ENCODE measurements around the gene DCST2. TPM values are rescaled to one million over a fixed set of nuclear protein-coding genes. Genes with fewer than 3 reads are reported as not detected.

Gene DCST2
- total RNA-seq (2022; extraction: Qiagen RNA extraction): 0.30 to 1.1 TPM (median 0.73 TPM) in 5 replicates

GRCh38 chr1:155033524-155033923 is at the start of gene DCST2, which contains the start of gene DCST1:
Gene DCST2, minus strand, starts transcription at chr1:155033781. Its CDS starts 80 bp downstream, at chr1:155033701.
Gene DCST1, plus strand, starts transcription at chr1:155033824. Its CDS starts 213 bp downstream, at chr1:155034037.

DNA sequence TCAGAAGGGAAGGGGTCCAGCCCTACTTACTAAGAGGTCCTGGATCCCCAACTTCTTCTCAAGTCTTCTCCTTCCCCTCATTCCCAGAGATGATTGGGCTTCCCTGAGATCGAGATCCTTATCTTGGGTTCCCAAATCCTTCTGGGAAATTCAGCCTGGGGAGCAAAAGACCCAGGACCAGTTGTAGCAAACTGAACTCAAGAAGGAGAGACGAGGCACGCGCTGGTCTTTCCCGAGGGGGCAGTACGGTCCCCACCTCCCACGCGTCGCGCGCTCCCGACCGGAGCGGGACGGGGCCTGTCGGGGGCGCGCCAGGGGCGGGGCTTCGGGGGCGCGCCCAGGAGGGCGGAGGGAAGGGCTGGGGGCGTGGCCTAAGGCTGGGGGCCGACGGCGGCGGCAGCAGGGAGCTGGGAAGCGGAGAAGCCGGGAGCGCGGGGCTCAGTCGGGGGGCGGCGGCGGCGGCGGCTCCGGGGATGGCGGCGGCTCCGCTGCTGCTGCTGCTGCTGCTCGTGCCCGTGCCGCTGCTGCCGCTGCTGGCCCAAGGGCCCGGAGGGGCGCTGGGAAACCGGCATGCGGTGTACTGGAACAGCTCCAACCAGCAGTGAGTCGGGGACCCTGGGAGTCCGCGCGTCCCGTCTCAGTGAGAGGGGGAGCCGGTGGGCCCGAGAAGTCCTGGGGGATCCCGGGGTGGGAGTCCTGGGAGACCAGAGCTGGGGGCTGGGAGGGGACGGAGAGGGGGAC is 45.1 kb upstream of the DCST2 start, which contains the start of gene EFNA3:
Gene EFNA3, plus strand, starts transcription at position 369 of the 741 bp plus-strand sequence. Its CDS starts 105 bp downstream, at position 474.

DNA sequence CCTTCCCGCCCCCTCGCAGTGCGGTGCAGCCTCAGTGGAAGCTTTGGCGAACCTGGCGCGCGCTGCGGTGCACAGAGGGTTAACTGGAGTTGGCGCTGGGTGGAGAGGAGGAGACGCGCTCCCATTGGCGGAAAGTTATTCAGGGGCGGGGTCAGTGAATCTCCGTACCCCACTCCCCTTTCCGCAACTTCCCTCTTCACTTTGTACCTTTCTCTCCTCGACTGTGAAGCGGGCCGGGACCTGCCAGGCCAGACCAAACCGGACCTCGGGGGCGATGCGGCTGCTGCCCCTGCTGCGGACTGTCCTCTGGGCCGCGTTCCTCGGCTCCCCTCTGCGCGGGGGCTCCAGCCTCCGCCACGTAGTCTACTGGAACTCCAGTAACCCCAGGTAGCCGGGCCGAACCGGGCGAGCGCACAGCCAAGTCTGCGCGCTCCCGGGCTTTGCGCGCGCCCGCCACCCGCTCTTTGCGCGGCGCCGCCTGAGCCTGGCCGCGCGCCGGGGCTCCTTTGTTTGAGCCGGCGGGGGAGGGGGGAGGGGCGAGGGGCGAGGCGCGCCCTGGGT is 30.0 kb upstream of the DCST2 start, which contains the start of gene EFNA4:
Gene EFNA4, plus strand, starts transcription at position 191 of the 561 bp plus-strand sequence. Its CDS starts 84 bp downstream, at position 275.

DNA sequence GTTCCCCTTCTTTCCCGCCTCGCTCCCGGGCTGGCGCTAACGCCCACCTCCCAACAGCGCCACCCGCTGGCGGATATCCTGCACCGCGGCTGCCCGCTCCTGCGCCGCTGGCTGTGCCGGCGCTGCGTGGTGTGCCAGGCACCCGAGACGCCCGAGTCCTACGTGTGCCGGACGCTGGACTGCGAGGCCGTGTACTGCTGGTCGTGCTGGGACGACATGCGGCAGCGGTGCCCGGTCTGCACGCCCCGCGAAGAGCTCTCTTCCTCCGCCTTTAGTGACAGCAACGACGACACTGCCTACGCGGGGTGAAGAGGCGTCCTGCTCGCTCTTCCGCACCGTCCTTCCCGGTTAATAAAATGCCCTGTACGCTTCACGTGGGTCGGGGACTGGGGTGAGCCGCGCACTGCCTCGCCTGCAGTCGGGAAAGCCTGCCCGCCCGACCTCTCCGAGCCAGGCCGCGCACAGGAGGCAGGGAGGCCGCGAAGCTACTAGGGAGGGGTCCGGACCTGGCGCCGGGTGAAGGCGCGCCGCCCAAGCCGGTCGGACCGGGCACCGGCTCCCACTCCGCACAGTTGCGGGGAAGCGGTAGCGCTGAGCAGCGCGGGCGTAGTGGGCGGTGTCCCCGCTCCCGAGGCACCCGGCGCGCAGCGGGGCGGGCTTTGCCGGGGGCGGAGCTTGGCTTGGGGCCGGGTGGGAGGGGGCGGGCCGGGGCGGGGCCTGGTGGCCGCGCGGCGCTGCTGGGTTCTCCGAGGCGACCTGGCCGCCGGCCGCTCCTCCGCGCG is 17.2 kb upstream of the DCST2 start, which contains the start of gene ADAM15:
Gene ADAM15, plus strand, starts transcription at position 757 of the 782 bp plus-strand sequence. CDS start 71 bp downstream, outside the sequence.

DNA sequence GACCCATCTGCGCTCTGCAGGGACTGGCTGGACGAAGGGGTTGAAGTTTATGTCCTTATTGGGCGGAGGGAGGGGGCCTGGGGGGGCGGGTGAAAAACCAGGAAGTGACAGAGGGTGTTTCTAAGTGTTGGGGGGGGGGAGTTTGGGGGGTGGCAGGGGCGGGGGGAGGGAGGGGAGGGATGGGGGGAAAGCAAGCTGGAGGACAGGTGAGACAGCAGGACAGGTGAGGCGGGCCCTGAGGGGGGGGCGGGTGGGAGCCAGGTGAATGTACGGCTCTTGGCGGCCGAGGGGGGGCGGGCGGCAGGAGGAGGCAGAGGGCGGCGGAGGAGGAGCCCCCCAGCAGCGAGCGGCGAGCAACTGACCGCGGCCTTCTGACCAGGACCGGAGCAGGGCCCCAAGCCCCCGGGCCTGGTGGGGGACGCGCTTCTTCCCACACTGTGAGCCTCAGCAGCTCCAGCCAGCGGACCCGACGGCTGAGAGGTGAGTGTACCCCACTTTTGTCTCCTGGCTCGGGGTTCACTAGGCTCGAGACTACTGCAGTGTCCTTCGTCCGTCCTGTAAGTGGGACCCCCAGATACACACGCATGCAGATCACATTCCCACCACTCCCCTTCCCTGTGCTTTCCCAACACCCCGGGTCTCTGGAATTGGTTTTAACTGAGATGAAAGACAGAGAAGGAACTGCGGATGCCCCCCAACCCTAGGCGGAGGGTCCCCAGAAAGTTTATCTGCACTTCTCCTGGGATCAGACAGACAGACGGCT is 30.9 kb downstream of the DCST2 start, which contains the start of gene ZBTB7B:
Gene ZBTB7B, plus strand, starts transcription at position 339 of the 763 bp plus-strand sequence. CDS start 11,859 bp downstream, outside the sequence.

GRCh38 chr1:154993572-154994268 is 39.9 kb downstream of the DCST2 start, which contains the start of gene LENEP:
Gene LENEP, plus strand, starts transcription at chr1:154993586. Its CDS starts 22 bp downstream, at chr1:154993608.

GRCh38 chr1:154982897-154983648 is 50.5 kb downstream of the DCST2 start, which contains the start of gene FLAD1:
Gene FLAD1, plus strand, starts transcription at chr1:154983344. Its CDS starts 351 bp downstream, at chr1:154983695.

GRCh38 chr1:154974102-154974807 is 59.3 kb downstream of the DCST2 start, which contains the start of gene CKS1B:
Gene CKS1B, plus strand, starts transcription at chr1:154974681. Its CDS starts 65 bp downstream, at chr1:154974746.

GRCh38 chr1:154970631-154971340 is 62.8 kb downstream of the DCST2 start, which contains the start of gene SHC1:
Gene SHC1, minus strand, starts transcription at chr1:154970747. Its CDS starts 221 bp downstream, at chr1:154970526.

Other genes starting within 250 kb of the DCST2 start
- 0.02 to 0.11 TPM (median 0.05 TPM) in 5 replicates for gene KCNN3, start 163.5 kb downstream of the DCST2 start, total RNA-seq (2022; extraction: Qiagen RNA extraction)
- gene PMVK, start 97.1 kb downstream of the DCST2 start, total RNA-seq (2022; extraction: Qiagen RNA extraction): 41.4 to 44.4 TPM (median 42.1 TPM) in 5 replicates
- gene PBXIP1, start 77.7 kb downstream of the DCST2 start, total RNA-seq (2022; extraction: Qiagen RNA extraction): 11.9 to 16.0 TPM (median 14.4 TPM) in 5 replicates
- 19.4 to 23.1 TPM (median 22.1 TPM) in 5 replicates for gene PYGO2, start 72.0 kb downstream of the DCST2 start, total RNA-seq (2022; extraction: Qiagen RNA extraction)
- 209 to 336 TPM (median 304 TPM) in 5 replicates for gene SHC1, start 63.0 kb downstream of the DCST2 start, total RNA-seq (2022; extraction: Qiagen RNA extraction)
- 301 to 343 TPM (median 324 TPM) in 5 replicates for gene CKS1B, start 59.1 kb downstream of the DCST2 start, total RNA-seq (2022; extraction: Qiagen RNA extraction)
- 39.1 to 45.0 TPM (median 43.1 TPM) in 5 replicates for gene FLAD1, start 50.4 kb downstream of the DCST2 start, total RNA-seq (2022; extraction: Qiagen RNA extraction)
- not detected in 5 replicates for gene LENEP, start 40.2 kb downstream of the DCST2 start, total RNA-seq (2022; extraction: Qiagen RNA extraction)
- gene ZBTB7B, start 31.0 kb downstream of the DCST2 start, total RNA-seq (2022; extraction: Qiagen RNA extraction): 38.8 to 58.2 TPM (median 53.7 TPM) in 5 replicates
- 0.05 to 0.06 TPM (median 0.06 TPM) in 3 of 5 replicates, not detected in the others for gene DCST1, start within 50 bp of the DCST2 start, total RNA-seq (2022; extraction: Qiagen RNA extraction)
- 68.8 to 122 TPM (median 111 TPM) in 5 replicates for gene ADAM15, start 17.5 kb upstream of the DCST2 start, total RNA-seq (2022; extraction: Qiagen RNA extraction)
- 14.0 to 17.2 TPM (median 14.8 TPM) in 5 replicates for gene EFNA4, start 30.0 kb upstream of the DCST2 start, total RNA-seq (2022; extraction: Qiagen RNA extraction)
- gene EFNA3, start 45.1 kb upstream of the DCST2 start, total RNA-seq (2022; extraction: Qiagen RNA extraction): 12.6 to 15.3 TPM (median 13.8 TPM) in 5 replicates
- gene EFNA1, start 94.1 kb upstream of the DCST2 start, total RNA-seq (2022; extraction: Qiagen RNA extraction): 16.4 to 24.1 TPM (median 18.9 TPM) in 5 replicates
- gene SLC50A1, start 102.1 kb upstream of the DCST2 start, total RNA-seq (2022; extraction: Qiagen RNA extraction): 30.9 to 37.0 TPM (median 32.7 TPM) in 5 replicates
- gene DPM3, start 106.8 kb upstream of the DCST2 start, total RNA-seq (2022; extraction: Qiagen RNA extraction): 63.4 to 82.2 TPM (median 77.7 TPM) in 5 replicates
- 221 to 270 TPM (median 241 TPM) in 5 replicates for gene KRTCAP2, start 139.5 kb upstream of the DCST2 start, total RNA-seq (2022; extraction: Qiagen RNA extraction)
- 1.8 to 2.9 TPM (median 2.5 TPM) in 5 replicates for gene TRIM46, start 140.1 kb upstream of the DCST2 start, total RNA-seq (2022; extraction: Qiagen RNA extraction)
- gene THBS3, start 174.1 kb upstream of the DCST2 start, total RNA-seq (2022; extraction: Qiagen RNA extraction): 5.1 to 10.0 TPM (median 7.6 TPM) in 5 replicates
- gene MTX1, start 174.9 kb upstream of the DCST2 start, total RNA-seq (2022; extraction: Qiagen RNA extraction): 64.1 to 69.8 TPM (median 65.5 TPM) in 5 replicates
- gene ENTREP3, start 221.7 kb upstream of the DCST2 start, total RNA-seq (2022; extraction: Qiagen RNA extraction): 24.9 to 39.5 TPM (median 37.9 TPM) in 5 replicates
- 92.3 to 126 TPM (median 116 TPM) in 5 replicates for gene SCAMP3, start 228.6 kb upstream of the DCST2 start, total RNA-seq (2022; extraction: Qiagen RNA extraction)
- 14.9 to 27.8 TPM (median 25.9 TPM) in 5 replicates for gene CLK2, start 239.7 kb upstream of the DCST2 start, total RNA-seq (2022; extraction: Qiagen RNA extraction)
- gene HCN3, start 243.7 kb upstream of the DCST2 start, total RNA-seq (2022; extraction: Qiagen RNA extraction): 3.1 to 5.7 TPM (median 5.4 TPM) in 5 replicates